Measurements from ENCODE around the gene ZNF778. TPM values are rescaled to one million over a fixed set of nuclear protein-coding genes. Genes with fewer than 3 reads are reported as not detected.

The ZNF778 gene
- total and polyA plus RNA-seq, 2 of the 13 experiments (the other 11 are each of a cell fraction or from before 2014, with no cell fraction given) = 3.8 to 7.2 TPM

DNA sequence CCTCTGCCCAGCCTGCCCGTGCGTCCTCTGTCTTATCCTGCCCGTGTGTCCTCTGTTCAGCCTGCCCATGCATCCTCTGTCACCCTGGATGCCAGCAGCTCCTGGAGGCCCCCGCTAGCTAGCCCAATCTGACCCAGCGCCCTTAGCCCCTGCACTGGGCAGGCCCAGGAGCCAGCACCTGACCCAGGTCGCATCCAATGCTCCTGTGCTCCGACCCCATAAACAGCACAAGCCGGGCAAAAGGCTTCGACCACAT is 32.9 kb upstream of the ZNF778 start (continued):
- TF ChIP-seq, protein P1, sequence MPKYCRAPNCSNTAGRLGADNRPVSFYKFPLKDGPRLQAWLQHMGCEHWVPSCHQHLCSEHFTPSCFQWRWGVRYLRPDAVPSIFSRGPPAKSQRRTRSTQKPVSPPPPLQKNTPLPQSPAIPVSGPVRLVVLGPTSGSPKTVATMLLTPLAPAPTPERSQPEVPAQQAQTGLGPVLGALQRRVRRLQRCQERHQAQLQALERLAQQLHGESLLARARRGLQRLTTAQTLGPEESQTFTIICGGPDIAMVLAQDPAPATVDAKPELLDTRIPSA (CRISPR knock-in tag; IDR thresholded peaks at IDR 0.05; ENCODE audit: borderline replicate concordance) = 0 out of 2 replicates have a peak, but pooled peaks have one; percentile 41
- TF ChIP-seq, protein P2, sequence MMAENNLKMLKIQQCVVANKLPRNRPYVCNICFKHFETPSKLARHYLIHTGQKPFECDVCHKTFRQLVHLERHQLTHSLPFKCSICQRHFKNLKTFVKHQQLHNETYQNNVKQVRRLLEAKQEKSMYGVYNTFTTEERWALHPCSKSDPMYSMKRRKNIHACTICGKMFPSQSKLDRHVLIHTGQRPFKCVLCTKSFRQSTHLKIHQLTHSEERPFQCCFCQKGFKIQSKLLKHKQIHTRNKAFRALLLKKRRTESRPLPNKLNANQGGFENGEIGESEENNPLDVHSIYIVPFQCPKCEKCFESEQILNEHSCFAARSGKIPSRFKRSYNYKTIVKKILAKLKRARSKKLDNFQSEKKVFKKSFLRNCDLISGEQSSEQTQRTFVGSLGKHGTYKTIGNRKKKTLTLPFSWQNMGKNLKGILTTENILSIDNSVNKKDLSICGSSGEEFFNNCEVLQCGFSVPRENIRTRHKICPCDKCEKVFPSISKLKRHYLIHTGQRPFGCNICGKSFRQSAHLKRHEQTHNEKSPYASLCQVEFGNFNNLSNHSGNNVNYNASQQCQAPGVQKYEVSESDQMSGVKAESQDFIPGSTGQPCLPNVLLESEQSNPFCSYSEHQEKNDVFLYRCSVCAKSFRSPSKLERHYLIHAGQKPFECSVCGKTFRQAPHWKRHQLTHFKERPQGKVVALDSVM (CRISPR knock-in tag; IDR thresholded peaks at IDR 0.05) = no peak
- TF ChIP-seq KDM5B (CRISPR knock-in tag; IDR thresholded peaks at IDR 0.05; ENCODE audit: borderline replicate concordance) (0 out of 2 replicates have a peak, but pooled peaks have one; percentile 7), U2AF2 (IDR thresholded peaks at IDR 0.05; ENCODE audit: low read depth, low read length) (no peak), ZNF20 (CRISPR knock-in tag; IDR thresholded peaks at IDR 0.05) (no peak), ZFX (CRISPR knock-in tag; IDR thresholded peaks at IDR 0.05; ENCODE audit: low read depth) (no peak; the same call in 1 of the 2 replicates), LCORL (IDR thresholded peaks at IDR 0.05) (no peak), LCORL (CRISPR knock-in tag; IDR thresholded peaks at IDR 0.05) (peak; percentile 37; the same call in 1 of the 2 replicates), ZNF326 (CRISPR knock-in tag; IDR thresholded peaks at IDR 0.05; ENCODE audit: borderline replicate concordance) (no peak), MTF2 (CRISPR knock-in tag; IDR thresholded peaks at IDR 0.05; ENCODE audit: borderline replicate concordance) (0 out of 2 replicates have a peak, but pooled peaks have one; percentile 26), MAFG (CRISPR knock-in tag; IDR thresholded peaks at IDR 0.05) (0 out of 2 replicates have a peak, but pooled peaks have one; percentile 39), TAF1 (CRISPR knock-in tag; IDR thresholded peaks at IDR 0.05) (no peak), HOXA7 (CRISPR knock-in tag; IDR thresholded peaks at IDR 0.05) (no peak), MBD4 (IDR thresholded peaks at IDR 0.05; ENCODE audit: borderline replicate concordance, low read length) (no peak), RXRB (CRISPR knock-in tag; IDR thresholded peaks at IDR 0.05; ENCODE audit: borderline replicate concordance) (no peak)
- TF ChIP-seq, protein P3, sequence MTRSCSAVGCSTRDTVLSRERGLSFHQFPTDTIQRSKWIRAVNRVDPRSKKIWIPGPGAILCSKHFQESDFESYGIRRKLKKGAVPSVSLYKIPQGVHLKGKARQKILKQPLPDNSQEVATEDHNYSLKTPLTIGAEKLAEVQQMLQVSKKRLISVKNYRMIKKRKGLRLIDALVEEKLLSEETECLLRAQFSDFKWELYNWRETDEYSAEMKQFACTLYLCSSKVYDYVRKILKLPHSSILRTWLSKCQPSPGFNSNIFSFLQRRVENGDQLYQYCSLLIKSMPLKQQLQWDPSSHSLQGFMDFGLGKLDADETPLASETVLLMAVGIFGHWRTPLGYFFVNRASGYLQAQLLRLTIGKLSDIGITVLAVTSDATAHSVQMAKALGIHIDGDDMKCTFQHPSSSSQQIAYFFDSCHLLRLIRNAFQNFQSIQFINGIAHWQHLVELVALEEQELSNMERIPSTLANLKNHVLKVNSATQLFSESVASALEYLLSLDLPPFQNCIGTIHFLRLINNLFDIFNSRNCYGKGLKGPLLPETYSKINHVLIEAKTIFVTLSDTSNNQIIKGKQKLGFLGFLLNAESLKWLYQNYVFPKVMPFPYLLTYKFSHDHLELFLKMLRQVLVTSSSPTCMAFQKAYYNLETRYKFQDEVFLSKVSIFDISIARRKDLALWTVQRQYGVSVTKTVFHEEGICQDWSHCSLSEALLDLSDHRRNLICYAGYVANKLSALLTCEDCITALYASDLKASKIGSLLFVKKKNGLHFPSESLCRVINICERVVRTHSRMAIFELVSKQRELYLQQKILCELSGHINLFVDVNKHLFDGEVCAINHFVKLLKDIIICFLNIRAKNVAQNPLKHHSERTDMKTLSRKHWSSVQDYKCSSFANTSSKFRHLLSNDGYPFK (CRISPR knock-in tag; IDR thresholded peaks at IDR 0.05; ENCODE audit: borderline replicate concordance) = no peak
- TF ChIP-seq, protein P4, sequence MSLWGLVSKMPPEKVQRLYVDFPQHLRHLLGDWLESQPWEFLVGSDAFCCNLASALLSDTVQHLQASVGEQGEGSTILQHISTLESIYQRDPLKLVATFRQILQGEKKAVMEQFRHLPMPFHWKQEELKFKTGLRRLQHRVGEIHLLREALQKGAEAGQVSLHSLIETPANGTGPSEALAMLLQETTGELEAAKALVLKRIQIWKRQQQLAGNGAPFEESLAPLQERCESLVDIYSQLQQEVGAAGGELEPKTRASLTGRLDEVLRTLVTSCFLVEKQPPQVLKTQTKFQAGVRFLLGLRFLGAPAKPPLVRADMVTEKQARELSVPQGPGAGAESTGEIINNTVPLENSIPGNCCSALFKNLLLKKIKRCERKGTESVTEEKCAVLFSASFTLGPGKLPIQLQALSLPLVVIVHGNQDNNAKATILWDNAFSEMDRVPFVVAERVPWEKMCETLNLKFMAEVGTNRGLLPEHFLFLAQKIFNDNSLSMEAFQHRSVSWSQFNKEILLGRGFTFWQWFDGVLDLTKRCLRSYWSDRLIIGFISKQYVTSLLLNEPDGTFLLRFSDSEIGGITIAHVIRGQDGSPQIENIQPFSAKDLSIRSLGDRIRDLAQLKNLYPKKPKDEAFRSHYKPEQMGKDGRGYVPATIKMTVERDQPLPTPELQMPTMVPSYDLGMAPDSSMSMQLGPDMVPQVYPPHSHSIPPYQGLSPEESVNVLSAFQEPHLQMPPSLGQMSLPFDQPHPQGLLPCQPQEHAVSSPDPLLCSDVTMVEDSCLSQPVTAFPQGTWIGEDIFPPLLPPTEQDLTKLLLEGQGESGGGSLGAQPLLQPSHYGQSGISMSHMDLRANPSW (CRISPR knock-in tag; IDR thresholded peaks at IDR 0.05; ENCODE audit: borderline replicate concordance) = no peak

Data from HepG2 (cell line).